GM19238 (cell line): ENCODE measurements around the gene CTU2.

Experiments
- DNase-seq: peaks from one replicate; pipeline ENCODE4 v3.0.0; 2011; ENCODE audit warnings: low spot score; ENCODE audit not compliant: insufficient read length

Gene CTU2

DNA sequence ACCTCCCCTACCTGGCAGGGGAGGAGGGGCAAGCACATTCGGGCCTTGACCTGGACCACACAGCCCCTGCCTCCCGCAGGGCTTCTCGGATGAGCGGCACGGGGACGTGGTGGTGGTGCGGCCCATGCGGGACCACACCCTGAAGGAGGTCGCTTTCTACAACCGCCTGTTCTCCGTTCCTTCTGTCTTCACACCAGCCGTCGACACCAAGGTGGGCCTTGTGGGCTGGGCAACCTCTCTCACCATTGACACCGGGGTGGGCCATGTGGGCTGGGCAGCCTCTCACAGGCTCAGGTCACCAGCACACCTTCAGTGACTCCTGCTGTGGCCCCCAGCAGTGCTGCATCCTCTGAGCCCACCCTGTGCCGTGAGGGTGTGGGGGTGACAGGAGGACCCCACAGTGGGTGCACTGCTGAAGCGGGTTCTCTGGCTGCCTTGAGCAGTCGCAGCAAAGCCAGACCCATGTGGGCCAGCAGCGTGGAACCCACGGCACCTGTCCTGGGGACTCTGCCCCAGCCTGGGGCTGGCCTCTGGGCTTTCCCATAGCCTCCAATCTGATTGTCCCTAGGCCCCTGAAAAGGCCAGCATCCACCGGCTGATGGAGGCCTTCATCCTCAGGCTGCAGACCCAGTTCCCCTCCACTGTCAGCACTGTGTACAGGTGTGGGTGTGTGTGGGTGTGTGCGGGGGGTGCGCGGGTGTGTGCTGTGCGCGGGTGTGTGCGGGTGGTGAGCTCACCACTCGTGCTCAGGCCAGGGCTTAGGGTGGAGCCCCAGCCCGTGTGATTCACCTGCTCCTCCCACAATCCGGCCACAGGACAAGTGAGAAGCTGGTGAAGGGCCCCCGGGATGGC, 7.5 kb downstream of the CTU2 start:
- no peak for DNase-seq

DNA sequence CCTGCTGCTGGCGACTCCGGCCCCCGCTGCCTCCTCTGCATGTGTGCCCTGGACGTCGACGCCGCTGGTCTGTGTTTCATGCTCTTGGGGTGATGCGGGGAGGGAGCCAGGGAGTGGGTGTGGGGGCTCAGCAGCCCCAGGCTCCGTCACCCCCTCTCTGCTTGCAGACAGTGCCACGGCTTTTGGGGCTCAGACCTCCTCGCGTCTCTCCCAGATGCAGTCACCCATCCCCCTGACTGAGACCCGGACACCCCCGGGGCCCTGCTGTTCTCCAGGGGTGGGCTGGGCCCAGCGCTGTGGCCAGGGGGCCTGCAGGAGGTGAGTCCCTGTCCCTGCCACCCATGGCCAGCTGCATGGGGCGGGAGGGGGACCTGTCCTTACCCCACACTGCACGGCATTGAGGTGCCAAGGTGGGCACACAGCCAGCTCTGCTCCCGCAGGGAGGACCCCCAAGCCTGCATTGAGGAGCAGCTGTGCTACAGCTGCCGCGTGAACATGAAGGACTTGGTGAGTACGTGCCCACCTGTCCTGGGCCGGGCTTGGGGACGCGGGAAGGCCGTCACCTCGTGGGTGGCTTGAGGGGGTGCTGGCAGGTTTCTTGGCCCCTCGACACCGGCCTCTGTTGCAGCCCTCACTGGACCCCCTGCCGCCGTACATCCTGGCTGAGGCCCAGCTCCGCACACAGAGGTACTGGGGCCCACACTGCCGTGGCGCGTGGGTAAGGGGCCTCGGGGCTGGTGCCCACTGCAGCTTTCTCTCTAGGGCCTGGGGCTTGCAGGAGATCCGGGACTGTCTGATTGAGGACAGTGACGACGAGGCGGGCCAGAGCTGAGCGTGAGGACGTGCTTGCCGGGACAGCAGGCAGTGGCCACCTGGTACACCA, 8.4 kb downstream of the CTU2 start:
- DNase-seq, result no peak

DNA sequence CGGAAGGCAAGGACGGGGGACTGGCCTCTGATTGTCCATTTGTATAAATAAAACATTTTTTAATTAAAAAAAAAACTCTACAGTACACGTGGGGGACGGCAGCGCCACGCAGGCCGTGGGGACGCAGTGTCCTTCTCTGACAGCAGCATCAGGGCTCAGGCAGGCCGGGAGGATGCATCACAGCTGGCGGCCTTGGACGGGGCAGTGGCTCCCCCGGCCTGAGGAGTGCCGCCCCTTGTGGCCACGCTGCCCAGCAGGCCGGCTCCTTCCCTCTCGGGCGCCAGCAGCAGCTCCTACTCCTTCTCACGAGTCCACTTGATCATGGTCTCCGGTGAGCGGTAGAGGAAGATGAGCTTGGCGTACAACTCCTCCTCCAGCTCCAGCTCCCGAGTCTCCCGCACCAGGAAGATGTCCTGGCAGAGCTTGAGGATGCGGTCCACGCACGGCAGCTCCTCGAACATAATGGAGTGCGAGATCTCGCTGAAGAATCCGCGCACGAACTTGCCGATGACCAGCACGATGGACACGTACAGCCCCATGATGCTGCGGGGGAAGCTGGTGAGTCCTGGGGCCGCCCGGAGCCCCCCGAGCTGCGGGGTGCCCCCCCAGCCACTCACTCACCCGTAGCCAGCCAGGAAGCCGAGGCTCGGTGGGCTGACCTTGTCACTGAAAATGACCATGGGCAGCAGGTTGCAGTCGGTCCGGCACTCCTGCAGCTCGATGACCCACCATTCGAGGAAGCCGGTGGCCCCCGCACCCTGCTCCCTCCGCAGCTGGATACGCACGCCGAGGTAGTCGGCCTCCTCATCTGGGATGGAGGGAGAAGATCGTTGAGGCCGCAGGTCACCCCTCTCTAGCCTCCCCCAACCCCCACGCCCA, 9.2 kb downstream of the CTU2 start:
- no peak for DNase-seq

DNA sequence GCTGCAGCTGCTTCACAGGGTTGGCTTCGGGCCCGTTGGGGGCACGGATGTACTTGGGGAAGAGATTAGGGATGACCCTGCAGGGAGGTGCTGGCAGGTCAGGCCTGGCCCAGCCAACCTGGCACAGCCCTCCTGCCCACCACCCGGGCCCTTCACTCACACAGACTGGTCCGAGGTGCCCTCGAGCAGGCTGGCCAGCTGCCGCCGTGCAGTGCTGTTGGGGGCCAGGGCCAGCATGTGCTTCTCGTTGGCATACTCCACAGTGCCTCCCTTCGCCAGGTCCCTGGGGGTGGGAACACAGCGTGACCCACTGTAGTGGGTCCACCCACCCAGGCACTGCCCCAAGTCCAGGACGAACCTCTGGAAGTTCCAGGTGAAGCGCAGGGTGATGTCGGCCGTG, 9.9 kb downstream of the CTU2 start:
- no peak for DNase-seq

DNA sequence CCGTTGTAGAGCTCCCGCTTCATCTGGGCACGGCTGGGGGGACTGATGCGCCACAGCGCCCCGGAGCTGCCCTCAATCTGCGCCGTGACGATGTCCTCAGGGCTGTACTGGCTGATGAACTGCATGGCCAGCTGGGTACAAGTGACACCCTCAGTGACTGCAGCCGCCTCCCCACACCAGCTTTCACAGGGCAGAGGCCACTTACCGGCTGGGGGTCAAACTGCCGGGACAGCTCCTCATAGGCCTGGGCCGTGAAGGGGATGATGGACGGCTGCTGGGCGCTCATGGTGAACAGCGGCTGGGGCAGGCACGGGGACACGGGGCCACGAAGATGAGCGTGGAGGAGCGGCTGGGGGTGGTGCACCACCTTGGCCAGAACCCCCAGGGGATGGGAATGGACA, 10.3 kb downstream of the CTU2 start:
- DNase-seq, result no peak

DNA sequence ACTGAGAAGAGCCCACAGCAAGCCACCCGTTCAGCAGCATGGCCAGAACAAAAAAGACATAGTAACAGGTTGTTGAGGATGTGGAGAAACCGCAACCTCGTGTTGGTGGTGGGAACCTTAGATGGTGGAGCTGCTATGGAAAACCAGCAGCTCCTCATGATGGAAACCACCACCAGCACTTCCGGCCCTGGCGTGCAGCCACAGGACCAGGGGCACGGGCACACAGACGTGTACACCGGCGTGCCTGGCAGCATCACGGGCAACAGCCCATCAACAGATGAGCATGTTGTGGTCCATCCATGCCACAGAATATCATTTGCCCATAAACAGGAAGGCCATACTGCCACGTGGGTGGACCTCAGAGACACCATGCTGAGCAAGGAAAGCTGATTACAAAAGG, 11.9 kb downstream of the CTU2 start:
- no peak for DNase-seq

DNA sequence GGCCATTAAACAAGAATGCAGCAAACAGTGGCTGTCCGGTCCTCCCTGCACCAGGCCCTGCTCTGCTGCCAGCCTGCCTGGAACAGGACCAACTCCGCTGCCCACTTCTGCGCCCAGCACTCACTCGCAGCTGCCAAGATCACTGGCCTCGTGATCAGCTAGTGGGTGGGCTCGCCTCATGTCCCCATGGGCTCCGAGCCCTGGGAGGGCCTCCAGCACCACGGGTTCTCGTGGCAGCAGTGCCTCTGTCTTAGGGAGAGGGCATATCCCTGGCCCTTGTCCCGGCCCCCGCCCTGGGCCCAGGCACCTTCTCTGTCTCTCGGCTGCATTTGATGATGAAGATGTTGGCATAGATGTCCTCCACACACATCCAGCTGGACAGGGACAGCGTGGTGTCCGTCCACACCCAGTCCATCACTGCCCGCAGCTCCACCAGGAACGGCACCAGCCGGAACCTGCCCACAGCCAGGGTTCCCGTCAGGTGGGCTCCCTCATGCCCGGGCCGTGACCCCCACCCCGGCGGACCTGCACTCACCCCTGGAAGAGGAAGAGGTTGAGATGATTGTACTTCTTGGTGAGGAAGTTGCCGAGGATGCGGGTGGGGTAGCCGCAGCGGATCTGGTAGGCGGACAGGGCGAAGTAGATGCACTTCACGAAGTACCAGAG, 13.1 kb downstream of the CTU2 start:
- no peak for DNase-seq

DNA sequence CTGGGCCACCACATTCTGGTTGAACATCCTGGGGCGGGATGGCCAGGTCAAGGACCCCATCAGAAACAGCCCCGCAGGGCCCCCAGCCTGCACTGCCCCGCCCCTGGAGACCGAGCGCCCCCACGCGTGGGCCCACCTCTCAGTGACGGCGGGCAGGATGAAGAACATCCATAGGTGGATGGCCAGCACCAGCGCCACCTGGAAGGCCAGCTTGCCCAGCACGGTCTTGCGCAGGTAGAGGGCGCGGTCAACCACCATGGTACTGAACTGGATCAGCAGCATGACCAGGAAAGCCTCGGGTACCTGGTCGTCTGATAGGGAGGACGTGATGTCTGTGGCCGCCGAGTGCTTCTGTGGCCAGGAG, 13.6 kb downstream of the CTU2 start:
- no peak for DNase-seq

DNA sequence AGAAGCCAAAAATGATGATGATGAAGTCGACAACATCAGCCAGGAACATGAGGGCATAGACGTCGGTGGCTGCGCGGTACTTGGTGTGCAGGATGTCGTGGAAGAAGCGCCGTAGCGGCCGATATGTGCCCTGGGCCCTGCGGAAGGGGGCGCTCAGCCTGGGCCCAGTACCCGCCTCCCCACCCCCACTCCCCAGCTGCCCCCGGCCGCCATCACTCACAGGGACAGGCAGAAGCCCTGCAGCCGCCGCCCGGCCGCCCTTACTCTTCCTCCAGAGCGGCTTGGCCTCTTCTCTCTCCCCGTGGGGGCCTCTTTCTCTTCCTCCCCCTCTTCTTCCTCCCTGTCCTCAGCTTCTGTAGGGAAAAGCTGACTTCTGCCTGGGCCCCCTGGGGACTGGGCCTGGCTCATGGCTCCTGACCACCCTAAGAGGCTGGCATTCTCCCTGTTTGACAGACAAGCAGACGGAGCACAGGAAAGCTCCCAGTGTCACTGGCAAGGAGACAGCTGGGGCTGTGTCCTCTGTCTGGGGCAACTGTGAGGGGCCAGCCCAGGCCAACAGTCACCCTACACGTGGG, 14.2 kb downstream of the CTU2 start:
- no peak for DNase-seq

DNA sequence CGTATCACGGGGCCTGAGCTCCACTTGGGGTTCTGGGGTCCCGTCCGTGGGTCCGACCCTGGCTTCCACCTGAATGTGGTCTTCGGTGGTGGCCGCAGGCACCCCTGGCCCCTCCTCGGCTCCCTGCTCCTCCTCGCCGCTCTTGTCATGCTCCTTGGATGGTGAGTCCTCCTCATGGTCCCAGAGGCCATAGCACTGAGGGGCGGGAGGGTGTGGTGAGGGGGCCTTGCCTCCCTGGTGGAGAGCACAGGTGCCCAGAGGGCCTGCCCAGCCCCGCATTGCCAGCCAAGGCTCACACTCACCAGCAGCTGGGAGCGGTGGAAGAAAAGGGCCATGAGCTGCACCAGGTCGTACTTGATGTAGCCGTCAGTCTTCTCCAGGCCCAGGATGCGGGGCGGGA, 14.9 kb downstream of the CTU2 start:
- no peak for DNase-seq

DNA sequence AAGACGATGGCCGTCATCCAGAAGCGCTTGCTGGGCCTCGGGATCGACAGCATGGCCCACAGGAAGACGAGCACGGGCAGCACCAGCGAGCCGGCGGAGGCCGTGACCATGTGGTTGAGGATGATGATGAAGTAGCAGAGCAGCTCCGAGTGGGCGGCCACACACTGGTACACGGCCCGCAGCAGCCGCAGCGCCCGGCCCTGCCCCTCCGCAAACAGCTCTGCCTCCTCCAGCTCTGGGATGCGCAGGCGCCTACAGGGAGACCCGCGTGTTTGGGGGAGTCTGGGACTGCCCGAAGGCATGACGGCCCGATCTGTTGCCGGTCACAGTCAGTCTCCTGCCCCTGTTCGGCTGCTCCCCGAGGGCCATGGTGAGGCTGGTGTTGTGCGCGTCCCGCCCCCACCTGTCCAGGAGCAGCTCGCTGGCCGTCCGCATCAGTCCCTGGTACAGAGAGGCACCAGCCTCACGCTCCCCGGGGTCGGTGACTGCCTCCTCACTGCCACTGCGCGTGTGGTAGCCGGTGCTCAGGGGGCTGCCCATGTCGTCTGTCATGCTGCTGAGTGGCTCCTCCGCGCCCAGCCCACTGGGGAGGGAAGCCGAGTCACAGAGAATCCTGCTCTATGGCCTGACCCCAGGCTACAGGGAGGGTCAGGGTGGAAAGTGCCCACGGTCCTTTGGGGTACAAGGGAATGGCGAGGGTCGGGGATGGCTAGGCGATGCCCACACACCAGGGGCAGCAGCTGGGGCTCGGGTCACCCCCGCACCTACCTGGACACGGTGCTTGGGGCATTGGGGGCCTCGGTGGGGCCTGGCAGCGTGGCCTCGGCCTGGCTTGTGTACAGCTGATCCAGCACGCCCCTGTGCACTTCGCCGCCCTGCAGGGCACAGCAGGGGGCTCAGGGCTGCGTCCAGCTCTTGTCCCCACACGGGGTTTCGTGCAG, 15.8 kb downstream of the CTU2 start:
- no peak for DNase-seq

DNA sequence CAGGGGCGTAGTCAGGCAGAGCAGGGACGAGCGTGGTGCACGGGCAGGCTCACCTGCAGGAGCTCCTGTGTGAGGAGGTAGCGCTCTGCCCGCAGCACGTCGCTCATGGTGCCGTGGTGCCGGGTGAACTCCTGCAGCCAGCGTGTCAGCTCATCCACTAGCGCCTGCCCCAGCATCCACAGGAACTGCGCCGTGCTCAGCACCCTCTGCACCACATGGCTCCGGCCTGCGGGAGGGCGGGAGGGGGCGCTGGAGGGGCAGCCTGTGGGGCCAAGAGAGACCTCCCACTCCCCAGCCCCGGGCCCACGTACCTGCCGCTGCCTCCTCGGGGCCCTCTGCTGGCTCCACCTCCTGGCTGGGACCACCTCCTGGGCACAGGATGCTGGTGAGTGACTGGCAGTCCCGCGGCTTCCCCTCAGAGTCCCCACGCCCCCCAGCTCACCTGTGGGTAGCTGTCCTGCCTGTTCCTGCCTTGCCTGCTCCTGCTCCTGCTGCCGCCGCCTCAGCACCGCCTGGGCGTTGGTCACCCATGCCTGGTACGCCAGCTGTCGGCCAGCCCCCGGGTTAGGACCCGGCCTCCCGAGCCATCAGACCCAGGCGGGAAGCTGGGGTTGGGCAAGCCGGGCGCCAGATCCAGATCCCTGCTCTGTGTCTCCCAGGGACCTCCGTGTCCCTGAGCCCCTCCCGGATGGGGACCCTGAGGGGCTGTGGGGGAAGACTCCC, 16.6 kb downstream of the CTU2 start:
- DNase-seq, result no peak

DNA sequence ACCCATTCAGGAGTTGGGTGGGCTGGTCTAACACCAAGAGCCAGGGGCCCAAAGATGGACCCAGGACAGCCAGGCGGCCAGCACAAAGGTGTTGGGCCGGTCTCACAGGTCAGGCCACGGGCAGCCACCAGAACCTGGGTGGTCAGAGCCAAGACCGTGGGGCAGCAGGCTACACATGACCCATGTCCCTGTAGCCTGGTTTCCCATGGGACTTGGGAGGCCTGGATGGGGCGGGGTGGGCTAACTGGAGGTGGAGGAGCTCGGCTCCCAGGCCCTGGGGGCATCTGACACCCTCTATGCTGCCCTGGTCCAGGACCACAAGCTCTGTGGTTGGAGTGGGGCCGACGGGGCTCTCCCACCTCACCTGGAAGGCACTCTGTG, 17.2 kb downstream of the CTU2 start:
- no peak for DNase-seq

DNA sequence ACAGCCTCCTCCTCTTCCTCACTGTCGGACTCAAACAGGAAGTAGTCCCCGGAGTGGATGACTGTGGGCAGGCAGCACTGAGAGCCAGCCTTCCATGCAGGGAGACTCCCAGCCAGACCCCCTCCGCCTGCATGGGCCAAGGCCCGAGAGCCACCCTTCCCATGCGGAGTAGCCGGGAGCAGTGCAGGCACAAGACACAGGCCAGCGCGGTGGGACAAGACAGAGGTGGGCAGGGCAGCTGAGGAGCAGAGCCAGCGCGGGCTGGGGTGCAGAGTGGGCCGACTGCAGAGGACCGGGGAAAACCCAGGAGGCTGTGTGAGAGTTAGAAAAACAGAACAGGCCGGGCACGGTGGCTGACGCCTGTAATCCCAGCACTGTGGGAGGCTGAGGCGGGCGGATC, 17.6 kb downstream of the CTU2 start:
- DNase-seq, result no peak

DNA sequence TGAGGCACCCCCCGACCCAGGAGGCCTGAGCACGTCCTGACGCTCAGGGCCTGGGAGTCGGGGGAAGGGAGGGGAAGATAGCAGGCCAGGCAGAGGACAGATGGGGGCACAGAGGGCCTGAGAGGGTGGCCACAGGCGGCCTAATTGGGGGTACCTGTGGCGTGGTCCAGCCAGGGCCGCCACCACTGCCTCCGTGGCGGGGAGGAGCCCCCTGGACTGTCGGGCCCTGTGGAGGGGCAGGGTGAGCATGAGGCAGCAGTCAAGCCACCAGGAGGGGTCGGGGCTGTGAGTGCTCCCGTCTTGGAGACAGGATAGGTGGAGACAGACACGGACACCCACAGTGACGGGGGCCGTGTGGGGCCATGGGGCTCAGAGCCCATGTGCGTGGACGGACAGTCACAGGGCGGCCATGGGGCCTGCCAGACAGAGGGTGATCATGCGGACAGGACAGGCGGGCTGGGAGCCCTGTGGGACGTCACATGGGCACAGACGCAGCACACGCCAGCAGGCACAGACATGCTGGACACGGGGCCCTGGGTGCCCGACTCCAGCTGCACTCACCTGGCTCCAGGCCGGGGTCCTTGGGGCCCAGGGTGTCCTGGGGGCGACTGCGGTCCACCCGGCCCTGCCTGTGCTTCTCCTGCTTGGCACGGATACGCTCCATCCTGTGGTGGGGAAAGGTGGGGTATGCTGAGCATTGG, 18.7 kb downstream of the CTU2 start:
- DNase-seq, result no peak

DNA sequence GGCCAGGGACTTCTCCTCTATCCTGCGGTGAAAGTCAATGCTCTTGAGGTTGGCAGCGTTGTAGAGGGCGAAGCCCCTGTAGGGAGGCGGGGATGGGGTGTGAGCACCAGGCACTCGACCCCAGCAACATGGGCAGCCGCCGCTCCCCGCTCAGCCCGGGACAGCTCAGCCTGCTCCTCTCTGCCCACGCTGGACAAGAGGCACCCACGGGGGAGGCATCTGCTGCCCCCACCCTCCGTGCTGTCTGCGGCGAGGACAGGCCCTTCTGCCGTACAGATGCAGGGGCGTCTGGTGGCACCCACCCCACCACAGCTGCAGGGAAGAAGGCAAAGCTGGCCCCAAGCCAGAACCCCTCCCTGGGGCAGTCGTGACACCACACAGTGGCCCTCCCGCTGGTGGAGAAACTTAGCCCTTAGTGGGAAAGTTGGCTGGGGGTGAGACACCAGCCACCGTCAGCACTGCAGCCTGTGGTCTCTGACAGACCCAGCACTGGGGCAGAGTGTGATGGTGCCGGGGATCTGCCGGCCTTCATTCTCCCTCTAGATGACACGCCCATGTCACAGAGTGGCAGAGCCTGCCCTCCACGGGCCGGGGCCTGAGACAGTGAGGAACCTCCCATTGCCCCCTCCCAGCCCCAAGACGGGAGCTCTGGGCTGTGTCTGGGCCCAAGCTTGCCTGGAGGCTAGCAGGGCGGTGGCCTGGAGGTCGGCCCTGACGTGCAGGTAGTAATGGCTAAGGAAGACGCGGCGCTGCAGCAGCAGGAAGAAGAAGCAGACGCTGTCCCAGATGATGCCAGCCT, 19.5 kb downstream of the CTU2 start:
- no peak for DNase-seq

DNA sequence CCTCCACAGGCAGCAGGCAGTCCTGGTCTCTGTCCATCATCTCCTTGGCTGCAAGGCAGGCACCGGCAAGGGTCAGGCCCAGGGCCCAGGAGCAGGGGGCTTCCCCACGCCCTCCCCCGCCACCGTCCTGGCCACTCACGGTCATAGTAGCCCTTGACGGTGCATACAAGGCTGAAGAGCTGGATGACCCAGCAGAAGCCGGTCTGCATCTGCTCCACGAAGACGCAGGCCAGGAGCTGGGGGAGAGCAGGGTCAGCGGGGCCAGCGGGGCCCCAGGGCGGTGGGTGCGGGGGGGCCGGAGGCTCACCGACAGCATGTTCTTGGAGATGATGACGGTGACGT, 20.1 kb downstream of the CTU2 start:
- DNase-seq, result no peak

DNA sequence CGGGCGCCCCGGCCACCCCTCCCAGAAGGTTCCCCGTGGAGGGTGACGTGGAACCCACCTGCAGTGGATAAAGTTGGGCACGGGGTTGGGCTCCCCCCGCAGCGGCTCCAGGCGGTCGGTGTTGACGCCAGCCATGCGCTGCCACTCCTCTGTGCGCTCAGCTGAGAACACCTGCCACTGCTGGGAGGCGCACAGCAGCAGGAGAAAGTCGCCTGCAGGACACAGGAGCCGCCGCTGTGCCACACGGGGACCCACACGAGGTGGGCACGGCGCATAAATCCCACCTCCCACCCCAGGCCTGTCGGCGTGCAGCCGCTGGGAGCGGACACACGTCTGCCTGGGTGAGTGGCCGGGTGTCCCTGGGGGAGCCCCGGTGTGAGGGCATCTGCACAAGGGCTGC, 20.7 kb downstream of the CTU2 start:
- DNase-seq, result no peak
